Omental fat pad (tissue), 4 donors: Measurements from ENCODE around the gene AMPD2. TPM values are rescaled to one million over a fixed set of nuclear protein-coding genes. Genes with fewer than 3 reads are reported as not detected.

Experiments used
- small RNA-seq: library from RNA; depleted of rRNA; stranded (forward); fragments of <200 nt; gene quantifications from one replicate; pipeline ENCODE3, GENCODE V24; 2016
- total RNA-seq, 4 donors: library from RNA; depleted of rRNA; stranded (reverse); fragments of >200 nt; gene quantifications; one replicate each; pipeline ENCODE4 v1.1.0, GENCODE V29; 2016

AMPD2 gene
- total RNA-seq, 4 donors from 2014 or later, result 33.8 to 88.1 (median 68.6) TPM

Small RNA genes lying within 50 kb of the gene (small RNA-seq; reads per million reads assigned to genes)
- not detected for gene RNU6V

Other genes with a start within 250 kb of the AMPD2 start
- gene SORT1, start 221.9 kb upstream of the AMPD2 start, total RNA-seq, result 10 to 100 TPM; 55.8 to 79.2 (median 68.3) TPM
- 10 to 100 TPM; 21.0 to 36.9 (median 29.7) TPM for gene PSMA5, start 193.4 kb upstream of the AMPD2 start, total RNA-seq
- gene SYPL2, start 153.3 kb upstream of the AMPD2 start, total RNA-seq, result 1 to 10 TPM; 1.7 to 3.7 (median 2.2) TPM
- 1 to 10 TPM; 3.5 to 5.3 (median 4.7) TPM for gene ATXN7L2, start 135.9 kb upstream of the AMPD2 start, total RNA-seq
- 10 to 100 TPM in 1 of 4 donors, 1 to 10 TPM in 3; 6.1 to 12.0 (median 8.4) TPM for gene CYB561D1, start 125.7 kb upstream of the AMPD2 start, total RNA-seq
- gene AMIGO1, start 110.1 kb upstream of the AMPD2 start, total RNA-seq, result 10 to 100 TPM in 1 of 4 donors, 1 to 10 TPM in 3; 2.4 to 10.6 (median 5.9) TPM
- not detected for gene GPR61, start 80.0 kb upstream of the AMPD2 start, total RNA-seq
- 1 to 10 TPM; 7.4 to 9.8 (median 8.3) TPM for gene GNAI3, start 71.2 kb upstream of the AMPD2 start, total RNA-seq
- gene GNAT2, start 221 bp upstream of the AMPD2 start, total RNA-seq, result not detected
- gene GSTM4, start 36.3 kb downstream of the AMPD2 start, total RNA-seq, result 10 to 100 TPM; 14.7 to 29.8 (median 20.8) TPM
- 10 to 100 TPM; 35.3 to 74.7 (median 52.2) TPM for gene GSTM2, start 48.2 kb downstream of the AMPD2 start, total RNA-seq
- gene GSTM1, start 68.0 kb downstream of the AMPD2 start, total RNA-seq, result 10 to 100 TPM in 1 of 4 donors, not detected in 3; 19.3 TPM
- 1 to 10 TPM; 4.2 to 6.6 (median 4.9) TPM for gene GSTM5, start 92.4 kb downstream of the AMPD2 start, total RNA-seq
- 100 to 1,000 TPM in 1 of 4 donors, 10 to 100 TPM in 3; 34.4 to 223 (median 62.8) TPM for gene GSTM3, start 121.2 kb downstream of the AMPD2 start, total RNA-seq
- gene EPS8L3, start 144.1 kb downstream of the AMPD2 start, total RNA-seq, result not detected